ENCODE data around the gene MLST8.
"Not testable (repeated sequence)": the region's sequence is repeated elsewhere in the genome, so short reads cannot be mapped to it uniquely, and the experiment has no call there.

The MLST8 gene

DNA sequence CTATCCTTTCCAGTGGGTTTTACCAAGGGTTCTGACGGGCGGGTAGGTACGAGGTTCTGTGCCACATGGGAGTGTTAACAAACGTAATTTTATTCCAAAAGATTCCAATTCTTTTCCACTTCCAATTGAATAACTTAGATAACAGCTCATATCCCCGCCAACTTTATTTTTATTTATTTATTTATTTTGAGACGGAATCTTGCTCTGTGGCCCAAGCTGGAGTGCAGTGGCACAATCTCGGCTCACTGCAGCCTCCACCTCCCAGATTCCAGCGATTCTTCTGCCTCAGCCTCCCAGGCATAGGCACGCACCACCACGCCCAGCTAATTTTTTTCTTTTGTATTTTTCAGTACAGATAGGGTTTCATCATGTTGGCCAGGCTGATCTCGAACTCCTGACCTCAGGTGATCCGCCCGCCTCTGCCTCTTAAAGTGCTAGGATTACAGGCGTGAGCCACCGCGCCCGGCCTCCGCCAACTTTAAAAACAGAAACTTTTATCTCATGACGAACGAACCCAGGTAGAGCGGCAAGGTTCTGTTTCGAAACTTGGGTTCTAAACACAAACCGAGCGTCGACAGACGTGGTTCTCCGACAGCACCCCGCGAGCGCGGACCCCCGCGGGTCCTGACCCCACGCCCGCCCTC is 45.5 kb downstream of the MLST8 start:
- H3K4me3 ChIP-seq (ENCODE audit: low read depth, low read length): peak overlapping the region; percentile 76
- DNase-seq (ENCODE audit: low read depth): no peak
- TF ChIP-seq POLR2A (IDR thresholded peaks at IDR 0.05; ENCODE audit: extremely low read depth, insufficient read length): no peak
- TF ChIP-seq, protein P1, sequence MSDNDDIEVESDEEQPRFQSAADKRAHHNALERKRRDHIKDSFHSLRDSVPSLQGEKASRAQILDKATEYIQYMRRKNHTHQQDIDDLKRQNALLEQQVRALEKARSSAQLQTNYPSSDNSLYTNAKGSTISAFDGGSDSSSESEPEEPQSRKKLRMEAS (IDR thresholded peaks at IDR 0.05; ENCODE audit: low read depth, low read length): no peak
- no peak for TF ChIP-seq MYC (IDR thresholded peaks at IDR 0.05; ENCODE audit: low read depth, low read length)
- TF ChIP-seq, protein P2, sequence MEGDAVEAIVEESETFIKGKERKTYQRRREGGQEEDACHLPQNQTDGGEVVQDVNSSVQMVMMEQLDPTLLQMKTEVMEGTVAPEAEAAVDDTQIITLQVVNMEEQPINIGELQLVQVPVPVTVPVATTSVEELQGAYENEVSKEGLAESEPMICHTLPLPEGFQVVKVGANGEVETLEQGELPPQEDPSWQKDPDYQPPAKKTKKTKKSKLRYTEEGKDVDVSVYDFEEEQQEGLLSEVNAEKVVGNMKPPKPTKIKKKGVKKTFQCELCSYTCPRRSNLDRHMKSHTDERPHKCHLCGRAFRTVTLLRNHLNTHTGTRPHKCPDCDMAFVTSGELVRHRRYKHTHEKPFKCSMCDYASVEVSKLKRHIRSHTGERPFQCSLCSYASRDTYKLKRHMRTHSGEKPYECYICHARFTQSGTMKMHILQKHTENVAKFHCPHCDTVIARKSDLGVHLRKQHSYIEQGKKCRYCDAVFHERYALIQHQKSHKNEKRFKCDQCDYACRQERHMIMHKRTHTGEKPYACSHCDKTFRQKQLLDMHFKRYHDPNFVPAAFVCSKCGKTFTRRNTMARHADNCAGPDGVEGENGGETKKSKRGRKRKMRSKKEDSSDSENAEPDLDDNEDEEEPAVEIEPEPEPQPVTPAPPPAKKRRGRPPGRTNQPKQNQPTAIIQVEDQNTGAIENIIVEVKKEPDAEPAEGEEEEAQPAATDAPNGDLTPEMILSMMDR (IDR thresholded peaks at IDR 0.05; ENCODE audit: low read depth, low read length): no peak

DNA sequence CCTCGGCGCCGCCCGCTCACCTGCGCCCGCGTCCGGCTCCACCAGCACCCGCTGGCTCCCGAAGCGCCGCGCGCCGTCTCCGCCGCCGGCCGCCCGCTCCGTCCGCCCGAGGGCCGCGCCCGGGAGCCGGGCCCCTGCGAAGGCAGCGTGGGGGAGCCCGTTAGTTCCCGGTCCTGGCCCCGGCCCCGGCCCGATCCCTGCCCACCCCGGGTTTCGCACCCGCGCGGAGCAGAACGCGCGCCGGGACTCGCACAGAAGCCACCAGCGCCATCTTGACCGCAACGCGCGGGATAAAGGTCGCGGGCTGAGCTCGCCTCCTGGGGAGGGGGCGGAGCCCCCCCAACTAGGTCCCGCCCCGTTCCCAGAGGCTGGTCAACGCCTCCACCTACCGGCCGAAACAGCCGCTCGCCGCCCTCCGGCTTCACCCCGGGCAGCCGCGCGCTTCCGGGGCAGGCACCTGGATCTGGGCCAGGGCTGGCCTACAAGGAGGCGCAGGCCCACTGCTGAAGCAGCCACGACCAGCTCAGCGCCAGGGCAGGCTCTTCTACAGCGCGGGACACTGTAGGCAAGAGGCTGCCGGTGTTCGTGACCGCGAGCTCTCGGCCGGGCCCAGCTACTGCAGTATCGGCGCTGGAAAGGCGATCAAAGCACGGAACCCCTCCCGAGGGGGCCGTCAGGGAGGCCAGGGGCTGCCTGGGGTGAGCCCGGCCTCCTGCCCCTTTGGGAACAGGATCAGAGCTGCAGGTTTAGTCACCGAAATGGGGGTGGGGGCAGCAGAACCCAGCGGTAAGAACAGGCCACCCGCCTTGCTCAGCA is 46.2 kb downstream of the MLST8 start, which contains the start of gene ECI1:
TSS of gene ECI1 (minus strand) at position 292 of the 816 bp plus-strand sequence. CDS start at position 271, 21 bp downstream.
- peak within 1 kb of the TSS; percentile 76 for H3K4me3 ChIP-seq (ENCODE audit: low read depth, low read length)
- DNase-seq (ENCODE audit: low read depth): peak; percentile 96
- TF ChIP-seq POLR2A (IDR thresholded peaks at IDR 0.05; ENCODE audit: extremely low read depth, insufficient read length) (peak; percentile 77), MYC (IDR thresholded peaks at IDR 0.05; ENCODE audit: low read depth, low read length) (peak; percentile 71)
- TF ChIP-seq, protein P1 (IDR thresholded peaks at IDR 0.05; ENCODE audit: low read depth, low read length): peak; percentile 73
- TF ChIP-seq, protein P2 (IDR thresholded peaks at IDR 0.05; ENCODE audit: low read depth, low read length): peak; percentile 29

DNA sequence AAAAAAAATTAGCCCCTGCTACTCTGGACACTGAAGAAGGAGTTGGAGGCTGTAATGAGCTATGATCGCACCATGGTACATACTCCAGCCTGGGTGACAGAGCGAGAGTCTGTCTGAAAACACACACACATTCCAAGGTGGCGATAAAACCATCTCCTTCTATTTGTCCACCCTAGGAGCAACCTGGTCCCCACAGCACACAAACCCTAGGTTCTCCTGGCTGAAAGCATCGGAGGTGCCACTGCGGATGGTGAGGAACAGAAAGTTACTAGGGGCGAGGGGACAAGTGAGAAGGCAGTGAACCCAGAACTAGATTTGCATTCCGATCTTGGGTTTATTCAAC is 47.5 kb downstream of the MLST8 start:
- no peak for DNase-seq (ENCODE audit: low read depth)
- no peak overlapping the region for H3K4me3 ChIP-seq (ENCODE audit: low read depth, low read length)
- TF ChIP-seq POLR2A (IDR thresholded peaks at IDR 0.05; ENCODE audit: extremely low read depth, insufficient read length): no peak
- TF ChIP-seq, protein P2 (IDR thresholded peaks at IDR 0.05; ENCODE audit: low read depth, low read length): no peak
- TF ChIP-seq, protein P1 (IDR thresholded peaks at IDR 0.05; ENCODE audit: low read depth, low read length): no peak
- no peak for TF ChIP-seq MYC (IDR thresholded peaks at IDR 0.05; ENCODE audit: low read depth, low read length)

DNA sequence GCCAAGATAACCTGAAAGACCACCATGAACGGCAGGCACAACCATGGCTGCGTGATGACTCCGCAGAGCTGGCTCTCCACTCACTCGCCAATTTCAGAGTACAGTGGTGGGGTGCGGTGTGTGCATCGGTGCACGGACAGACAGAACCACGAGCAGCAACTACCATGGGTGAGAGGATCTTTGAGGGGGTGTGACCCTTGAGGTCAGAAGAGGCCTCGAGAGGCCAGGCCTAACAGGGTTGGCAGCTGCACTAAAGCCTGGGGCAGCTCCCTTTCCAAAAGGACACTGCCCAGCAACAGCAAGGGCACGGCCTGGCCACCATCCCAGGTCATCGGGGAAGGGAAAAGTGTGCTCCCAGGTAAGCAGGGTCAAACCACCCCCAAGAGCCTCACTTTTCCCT is 48.0 kb downstream of the MLST8 start:
- TF ChIP-seq, protein P2 (IDR thresholded peaks at IDR 0.05; ENCODE audit: low read depth, low read length): no peak
- TF ChIP-seq MYC (IDR thresholded peaks at IDR 0.05; ENCODE audit: low read depth, low read length) (no peak), POLR2A (IDR thresholded peaks at IDR 0.05; ENCODE audit: extremely low read depth, insufficient read length) (no peak)
- TF ChIP-seq, protein P1 (IDR thresholded peaks at IDR 0.05; ENCODE audit: low read depth, low read length): no peak
- H3K4me3 ChIP-seq (ENCODE audit: low read depth, low read length): no peak overlapping the region
- DNase-seq (ENCODE audit: low read depth): no peak

DNA sequence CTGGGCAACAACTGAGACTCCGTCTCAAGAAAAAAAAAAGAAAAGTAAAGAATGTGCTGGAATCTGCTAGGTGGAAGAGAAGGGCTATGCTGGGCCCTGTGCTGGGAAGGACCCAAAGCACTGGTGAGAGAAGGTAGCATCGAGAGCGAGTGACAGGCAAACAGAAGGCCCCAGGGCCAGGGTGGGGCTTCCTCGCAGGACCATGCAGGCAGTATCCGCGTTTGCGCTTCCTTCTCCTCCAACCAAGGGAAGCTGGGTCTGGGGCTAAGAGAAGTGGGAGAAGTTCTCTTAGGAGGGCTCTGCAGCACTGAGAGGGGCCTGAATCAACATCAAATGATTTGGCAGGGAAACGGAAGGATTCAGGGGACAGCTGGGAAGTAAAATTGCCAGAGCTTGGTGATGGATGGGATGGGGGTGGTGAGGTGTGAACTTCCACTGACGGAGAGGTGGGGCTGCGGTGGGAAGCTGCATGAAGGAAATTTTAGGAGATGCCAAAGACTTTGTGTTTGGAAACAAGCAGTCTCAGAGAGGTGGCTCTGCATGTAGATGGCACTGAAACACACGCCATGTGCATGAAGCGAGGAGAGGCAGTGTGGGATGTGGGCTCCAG is 51.4 kb downstream of the MLST8 start:
- H3K4me3 ChIP-seq (ENCODE audit: low read depth, low read length): no peak overlapping the region
- no peak for DNase-seq (ENCODE audit: low read depth)
- TF ChIP-seq POLR2A (IDR thresholded peaks at IDR 0.05; ENCODE audit: extremely low read depth, insufficient read length) (no peak), MYC (IDR thresholded peaks at IDR 0.05; ENCODE audit: low read depth, low read length) (no peak)

DNA sequence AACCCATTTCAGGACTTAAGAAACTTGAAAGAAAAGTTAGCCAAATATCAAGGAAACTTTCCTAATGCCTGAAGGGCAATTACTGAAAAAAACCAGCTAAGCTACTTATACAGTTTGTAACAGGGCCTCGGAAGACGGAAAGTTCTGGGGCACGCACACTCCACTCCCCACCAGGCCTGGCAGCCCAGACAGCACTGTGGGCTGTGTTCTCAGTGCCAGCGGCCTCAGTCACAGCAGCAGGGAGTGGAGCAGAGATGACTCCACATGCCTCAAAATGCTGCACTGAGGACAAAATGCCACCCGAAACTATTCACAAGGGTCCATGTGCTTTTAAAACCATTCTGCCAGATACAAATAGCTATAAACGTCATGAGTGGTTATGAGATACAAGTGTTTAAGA is 52.5 kb downstream of the MLST8 start:
- DNase-seq (ENCODE audit: low read depth): no peak
- TF ChIP-seq MYC (IDR thresholded peaks at IDR 0.05; ENCODE audit: low read depth, low read length): no peak
- no peak for TF ChIP-seq POLR2A (IDR thresholded peaks at IDR 0.05; ENCODE audit: extremely low read depth, insufficient read length)
- TF ChIP-seq, protein P1 (IDR thresholded peaks at IDR 0.05; ENCODE audit: low read depth, low read length): no peak
- TF ChIP-seq, protein P2 (IDR thresholded peaks at IDR 0.05; ENCODE audit: low read depth, low read length): no peak
- no peak overlapping the region for H3K4me3 ChIP-seq (ENCODE audit: low read depth, low read length)

DNA sequence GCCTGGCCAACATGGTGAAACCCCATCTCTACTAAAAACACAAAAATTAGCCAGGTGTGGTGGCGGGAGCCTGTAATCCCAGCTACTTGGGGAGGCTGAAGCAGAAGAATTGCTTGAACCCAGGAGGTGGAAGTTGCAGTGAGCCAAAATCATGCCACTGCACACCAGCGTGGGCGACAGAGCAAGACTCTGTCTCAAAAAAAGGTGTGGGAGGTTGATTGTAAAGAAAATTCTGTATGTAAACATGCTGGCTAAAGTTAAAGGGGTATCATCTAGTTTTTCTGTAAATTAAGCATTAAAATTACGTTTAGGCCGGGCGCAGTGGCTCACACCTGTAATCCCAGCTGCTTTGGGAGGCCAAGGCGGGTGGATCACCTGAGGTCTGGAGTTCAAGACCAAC is 53.3 kb downstream of the MLST8 start:
- not testable (repeated sequence) for H3K4me3 ChIP-seq (ENCODE audit: low read depth, low read length); DNase-seq (ENCODE audit: low read depth)

Data from NB4 (cell line).